OCI-M2 (cell line): Measurements from ENCODE around the gene TNRC6C.
"Not testable (repeated sequence)": the region's sequence is repeated elsewhere in the genome, so short reads cannot be mapped to it uniquely, and the experiment has no call there.

Experiments
- DNase-seq: peaks from one replicate; lab custom pipeline; 2025; ENCODE audit not compliant: unreplicated experiment; lab: John Stamatoyannopoulos, UW

Gene TNRC6C

DNA sequence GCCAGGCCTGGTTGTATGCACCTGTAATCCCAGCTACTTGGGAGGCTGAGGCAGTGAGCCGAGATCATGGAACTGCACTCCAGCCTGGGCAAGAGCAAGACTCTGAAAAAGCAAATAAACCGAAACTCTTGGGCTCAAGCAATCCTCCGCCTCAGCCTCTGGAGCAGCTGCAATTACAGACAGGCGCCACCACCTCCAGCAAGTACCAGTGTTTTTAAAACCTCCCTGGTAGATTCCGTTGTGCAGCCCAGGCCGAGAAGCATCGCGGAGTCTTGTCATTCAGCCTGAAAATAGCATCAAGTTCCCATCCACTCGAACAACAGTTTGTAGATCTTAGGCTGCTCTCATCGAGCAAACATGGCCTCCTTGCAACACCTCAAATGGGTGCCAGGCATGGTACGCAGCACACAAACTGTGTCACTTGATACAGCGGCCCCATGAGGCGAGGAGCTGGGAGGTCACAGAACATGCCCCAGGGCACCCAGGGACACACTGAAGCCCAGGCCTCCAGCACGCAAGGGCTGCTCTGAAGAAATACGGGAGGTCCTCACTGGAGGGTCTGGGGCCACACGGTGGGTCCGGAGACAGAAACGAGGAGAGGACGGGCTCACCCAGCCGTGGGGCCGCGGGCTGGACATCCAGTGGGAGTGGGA, 152.0 kb downstream of the TNRC6C start:
- no peak for DNase-seq

DNA sequence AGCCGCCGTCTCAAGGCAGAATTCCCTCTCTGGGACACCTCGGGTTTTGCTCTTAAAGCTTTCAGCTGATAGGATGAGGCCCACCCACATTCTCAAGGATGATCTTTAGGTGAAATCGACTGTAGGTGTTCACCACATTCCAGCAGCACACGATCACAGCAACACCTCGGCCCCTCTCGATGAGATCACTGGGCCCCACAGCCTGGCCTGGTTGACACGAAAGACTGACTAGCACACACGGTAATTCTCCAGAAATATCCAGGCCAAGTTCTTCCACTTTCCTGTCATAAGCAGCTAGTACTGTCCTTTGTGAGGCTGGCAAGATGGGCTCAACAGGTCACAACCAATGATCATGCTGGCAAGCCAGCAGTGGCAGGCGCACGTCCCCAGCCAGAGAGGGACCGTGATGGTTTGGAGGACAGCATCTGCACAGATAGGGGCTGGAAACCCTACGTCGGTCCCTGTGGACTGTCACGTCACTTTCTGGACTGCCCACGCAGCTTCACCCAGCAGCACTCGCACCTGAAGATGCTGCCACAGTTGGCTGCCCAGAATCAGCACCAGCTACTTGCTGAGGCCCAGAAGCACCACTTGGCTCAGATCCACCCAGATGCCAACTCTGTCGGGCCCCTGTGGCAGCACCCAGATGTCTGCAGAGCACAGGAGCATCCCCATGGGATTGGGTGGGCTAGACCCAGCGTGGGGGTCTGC, 152.7 kb downstream of the TNRC6C start:
- no peak for DNase-seq

DNA sequence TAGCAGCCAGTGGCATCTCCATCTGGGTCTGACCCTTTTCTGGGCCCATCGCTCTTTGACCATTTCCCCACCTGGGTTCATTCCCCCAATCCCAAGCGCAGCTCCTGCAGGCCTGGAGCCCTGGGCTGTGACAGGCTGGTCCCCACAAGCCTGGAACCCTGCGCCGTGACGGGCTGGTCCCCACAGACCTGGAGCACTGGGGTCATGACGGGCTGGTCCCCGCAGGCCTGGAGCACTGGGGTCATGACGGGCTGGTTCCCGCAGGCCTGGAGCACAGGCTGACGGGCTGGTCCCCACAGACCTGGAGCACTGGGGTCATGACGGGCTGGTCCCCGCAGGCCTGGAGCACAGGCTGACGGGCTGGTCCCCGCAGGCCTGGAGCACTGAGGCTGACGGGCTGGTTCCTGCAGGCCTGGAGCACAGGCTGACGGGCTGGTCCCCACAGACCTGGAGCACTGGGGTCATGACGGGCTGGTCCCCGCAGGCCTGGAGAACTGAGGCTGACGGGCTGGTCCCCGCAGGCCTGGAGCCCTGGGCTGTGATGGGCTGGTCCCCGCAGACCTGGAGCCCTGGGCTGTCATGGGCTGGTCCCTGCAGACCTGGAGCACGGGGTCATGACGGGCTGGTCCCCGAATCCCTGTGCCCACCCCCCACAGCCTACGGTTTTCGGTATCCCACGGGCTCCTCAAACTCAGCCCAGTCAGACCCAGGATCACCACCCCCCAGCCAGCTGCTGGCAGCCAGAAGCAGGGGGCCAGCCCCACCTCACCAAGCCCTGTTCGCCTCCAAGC, 153.4 kb downstream of the TNRC6C start:
- DNase-seq, result no peak

DNA sequence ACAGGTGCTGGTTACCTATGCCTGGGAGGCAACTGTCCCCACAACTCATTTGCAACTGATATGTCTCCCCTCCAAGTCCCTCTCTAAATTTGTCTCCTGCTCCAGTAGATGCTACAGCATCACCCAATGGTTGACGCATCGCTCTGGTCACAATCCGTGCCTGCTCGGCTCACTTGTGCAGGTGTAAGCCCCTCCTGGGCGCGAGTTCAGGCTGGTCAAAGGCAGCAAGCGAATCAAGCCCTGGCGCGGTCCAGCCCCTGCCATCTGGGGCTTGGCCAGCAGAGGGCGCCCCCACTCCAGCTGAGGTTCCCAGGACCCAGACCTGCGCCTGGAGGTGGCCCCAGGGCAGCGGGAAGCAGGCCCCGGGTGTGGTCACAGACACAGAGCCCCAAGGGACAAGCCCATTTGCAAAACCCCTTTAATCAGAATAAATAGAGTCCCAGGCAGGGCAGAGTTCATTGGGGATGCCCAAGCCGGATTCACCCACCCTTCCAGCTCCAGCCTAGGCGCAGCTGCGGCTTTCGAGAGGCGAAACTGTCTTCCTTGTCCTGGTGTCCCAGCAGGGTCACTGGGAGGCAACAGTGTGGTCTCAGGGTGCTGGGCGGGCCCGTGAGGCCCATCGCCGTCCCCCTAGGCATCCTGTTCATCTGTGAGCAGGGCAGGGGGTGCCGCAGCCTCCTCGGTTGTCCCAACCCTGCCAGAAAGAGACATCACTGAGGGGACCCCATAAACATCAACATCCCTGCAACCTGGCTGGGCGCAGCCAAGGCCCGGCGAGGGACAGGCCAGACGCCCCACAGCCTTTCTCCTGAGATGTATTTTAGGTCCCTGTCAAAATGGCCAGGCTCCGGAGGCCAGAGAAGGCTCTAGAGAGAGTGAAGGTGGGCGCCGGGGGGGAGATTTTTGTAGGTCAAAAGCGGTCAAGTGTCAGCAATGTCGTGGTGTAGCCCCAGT, 154.3 kb downstream of the TNRC6C start:
- DNase-seq, result no peak

DNA sequence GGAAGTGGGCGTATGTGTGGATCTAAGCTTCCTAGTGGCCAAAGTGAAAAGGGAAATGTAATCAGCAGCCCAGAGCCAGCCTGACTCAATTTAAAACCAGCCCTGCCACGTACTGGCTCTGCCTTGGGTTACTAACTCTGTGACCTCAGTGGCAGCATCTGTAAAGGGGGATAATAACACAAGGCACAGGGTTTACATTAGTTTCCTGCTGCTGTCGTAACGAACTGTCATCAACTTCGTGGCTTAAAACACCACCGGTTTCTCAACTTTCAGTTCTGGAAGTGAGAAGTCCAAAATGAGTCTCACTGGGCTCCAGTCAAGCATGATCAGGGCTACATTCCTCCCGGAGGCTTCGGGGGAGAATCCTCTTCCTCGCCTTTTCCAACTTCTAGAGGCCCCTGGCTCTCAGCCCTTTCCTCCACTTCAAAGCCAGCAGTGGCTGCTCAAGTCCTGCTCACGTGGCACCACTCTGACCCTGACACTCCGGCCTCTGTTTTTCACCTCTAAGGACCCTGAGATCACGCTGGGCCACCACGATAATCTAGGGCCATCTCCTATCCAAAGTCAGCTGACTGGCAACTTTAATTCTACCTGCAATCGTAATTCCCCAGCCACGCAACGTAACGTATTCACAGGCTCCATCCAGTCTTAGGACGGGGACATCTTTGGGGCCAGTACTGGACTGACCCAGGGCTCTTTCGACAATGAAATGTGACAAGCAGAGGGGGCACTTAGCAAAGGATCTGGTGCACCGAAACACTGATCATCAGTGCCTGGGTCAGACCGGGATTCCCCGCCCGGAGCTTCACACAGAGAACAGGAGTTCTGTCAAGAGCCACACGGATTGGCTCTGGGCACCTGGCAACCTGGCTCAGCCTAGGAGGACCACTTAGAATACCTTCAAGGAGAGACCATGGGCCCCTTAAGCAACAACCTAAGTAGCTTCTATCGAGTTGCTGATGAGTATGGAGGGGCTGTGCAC, 155.6 kb downstream of the TNRC6C start:
- DNase-seq, result no peak

DNA sequence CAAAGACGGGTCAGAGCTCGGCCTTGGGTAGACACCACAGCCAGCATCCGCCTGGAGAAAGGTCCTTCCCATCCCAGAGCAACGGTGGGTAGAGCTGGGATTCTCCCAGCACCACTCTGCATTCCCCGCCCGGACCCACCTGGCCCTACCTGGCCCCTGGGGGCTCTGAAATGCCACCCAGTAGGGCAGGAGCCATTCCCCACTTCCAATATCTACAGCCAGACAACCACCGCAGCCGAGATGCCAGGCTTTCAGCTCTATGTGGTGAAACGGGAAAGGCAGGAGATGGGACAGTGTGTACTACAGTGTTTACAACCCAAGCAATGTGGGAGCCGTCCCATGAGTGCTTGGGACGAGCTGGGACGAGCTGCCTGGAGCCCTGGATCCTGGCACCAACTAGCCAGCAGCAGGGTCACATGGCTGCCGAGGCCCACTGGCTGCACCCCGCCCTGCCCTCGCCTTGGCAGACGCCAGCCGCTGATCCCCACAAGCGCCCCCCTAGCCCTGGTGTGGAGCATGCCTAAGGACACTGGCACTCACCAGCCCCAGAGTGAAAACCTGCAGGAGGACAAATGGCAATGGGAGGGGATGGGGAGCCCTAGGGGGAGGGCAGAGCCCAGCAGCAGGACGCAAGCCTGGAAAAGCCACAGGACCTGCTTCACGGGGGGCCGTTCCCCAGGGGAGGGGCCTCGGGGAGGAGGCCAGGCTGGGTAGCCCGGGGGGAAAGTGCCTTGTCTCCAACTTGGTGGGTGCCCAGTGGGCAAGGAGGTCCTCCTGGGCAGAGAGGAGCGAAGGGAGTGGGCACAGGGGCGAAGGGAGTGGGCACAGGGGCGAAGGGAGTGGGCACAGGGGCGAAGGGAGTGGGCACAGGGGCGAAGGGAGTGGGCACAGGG, 156.6 kb downstream of the TNRC6C start:
- no peak for DNase-seq

DNA sequence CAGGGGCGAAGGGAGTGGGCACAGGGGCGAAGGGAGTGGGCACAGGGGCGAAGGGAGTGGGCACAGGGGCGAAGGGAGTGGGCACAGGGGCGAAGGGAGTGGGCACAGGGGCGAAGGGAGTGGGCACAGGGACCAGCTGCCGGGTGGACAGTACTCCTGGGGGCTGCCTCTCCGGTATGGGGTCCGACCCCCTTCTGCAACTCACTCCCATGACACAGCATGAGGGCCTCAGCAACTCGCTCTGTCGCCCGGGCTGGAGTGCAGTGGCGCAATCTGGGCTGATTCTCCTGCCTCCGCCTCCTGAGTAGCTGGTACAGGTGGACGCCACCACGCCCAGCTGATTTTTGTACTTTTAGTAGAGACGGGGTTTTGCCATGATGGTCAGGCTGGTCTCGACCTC, 157.3 kb downstream of the TNRC6C start:
- not testable (repeated sequence) for DNase-seq

DNA sequence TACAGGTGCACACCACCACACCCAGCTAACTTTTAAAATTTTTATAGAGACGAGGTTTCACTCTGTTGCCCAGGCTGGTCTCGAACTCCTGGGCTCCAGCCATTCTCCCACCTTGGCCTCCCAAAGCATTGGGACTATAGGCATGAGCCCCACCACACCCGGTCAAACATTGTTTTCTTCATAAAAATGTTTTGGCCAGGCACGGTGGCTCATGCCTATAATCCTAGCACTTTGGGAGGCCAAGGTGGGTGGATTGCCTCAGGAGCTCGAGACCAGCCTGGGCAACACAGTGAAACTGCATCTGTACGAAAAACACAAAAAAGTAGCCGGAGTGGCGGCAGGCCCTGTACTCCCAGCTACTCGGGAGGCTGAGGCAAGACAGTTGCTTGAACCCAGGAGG, 157.9 kb downstream of the TNRC6C start:
- DNase-seq, result no peak

DNA sequence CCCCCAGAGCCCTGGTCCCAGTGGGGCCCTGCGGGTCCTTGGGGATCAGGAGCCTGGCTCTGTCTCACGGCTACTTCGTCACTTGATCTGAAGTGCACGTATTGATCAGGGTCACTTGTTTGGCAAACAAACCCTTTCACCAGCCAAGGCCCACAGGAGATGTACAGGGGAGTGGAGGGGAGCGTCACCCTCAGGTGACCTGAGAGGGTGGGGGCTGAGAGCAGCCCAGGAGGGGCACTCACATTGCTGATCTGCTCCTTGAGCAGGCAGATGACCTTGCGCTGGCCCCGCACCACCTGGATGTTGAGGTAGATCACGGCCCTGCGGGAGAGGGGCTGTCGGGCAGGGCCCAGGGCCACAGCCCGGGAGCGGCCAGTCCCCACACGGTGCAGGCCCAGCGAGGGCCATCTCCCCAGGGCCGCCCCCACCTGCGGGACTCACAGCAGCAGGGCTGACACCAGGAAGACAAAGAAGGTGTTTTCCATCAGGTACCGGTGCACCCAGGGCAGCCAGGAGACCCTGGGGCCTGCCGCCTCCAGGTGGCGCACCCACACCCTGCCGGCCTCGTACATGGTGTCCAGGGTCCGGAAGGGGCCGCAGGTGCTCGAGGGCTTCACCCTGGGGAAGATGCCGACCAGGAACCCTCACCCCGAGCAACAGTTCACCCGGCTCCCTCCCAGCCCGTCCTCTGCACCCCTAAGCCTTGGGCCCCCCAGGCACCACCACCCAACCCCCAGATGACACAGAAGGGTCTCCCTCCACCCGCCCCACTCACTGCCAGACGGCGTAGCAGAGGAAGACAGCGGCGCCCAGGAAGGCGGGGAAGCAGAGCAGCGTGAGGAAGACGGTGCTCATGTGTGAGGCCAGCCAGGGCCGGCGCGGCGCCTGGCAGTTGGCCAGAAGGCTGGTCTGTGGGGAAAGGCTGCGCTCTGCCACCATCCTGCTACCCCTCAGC, 158.8 kb downstream of the TNRC6C start:
- DNase-seq, result no peak

DNA sequence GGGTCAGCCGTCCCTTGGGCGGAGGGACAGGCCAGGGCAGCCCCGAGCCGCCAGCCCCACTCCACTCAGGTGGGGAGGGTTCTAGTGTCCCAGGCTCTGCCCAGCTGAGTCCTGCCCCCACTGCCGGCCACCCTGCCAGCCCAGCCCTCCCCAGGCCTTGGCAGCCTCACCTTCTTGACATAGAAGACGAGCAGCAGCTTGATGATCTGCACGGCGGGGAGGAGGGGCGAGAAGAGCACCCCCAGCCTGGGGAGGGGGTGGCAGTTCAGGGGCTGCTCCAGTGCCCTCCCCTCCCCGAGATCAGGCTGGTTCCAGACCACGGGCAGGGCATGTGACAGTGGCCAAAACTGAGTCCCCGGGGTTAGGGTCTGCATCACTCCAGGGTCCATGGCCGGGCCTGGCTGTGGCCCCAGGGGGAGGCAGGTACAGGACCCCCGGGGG, 160.3 kb downstream of the TNRC6C start:
- no peak for DNase-seq

DNA sequence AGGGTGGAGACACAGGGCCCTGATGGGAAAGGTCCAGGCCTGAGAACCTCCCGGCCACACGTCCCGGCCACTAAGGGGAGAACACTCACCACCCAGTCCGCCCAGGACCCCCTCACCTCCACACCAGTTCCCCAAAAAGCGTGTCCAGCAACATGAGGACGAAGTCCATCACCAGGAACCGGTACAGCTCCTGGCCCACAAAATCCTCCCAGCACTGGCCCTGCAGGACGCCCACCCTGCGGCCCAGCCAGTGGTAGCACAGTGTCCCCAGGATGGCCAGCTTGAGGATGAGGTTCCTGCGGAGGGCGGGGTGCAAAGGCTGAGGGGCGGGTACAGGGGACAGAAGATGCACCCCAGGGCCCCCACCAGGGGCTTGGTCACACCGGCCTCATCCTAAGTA, 162.0 kb downstream of the TNRC6C start:
- DNase-seq, result no peak

DNA sequence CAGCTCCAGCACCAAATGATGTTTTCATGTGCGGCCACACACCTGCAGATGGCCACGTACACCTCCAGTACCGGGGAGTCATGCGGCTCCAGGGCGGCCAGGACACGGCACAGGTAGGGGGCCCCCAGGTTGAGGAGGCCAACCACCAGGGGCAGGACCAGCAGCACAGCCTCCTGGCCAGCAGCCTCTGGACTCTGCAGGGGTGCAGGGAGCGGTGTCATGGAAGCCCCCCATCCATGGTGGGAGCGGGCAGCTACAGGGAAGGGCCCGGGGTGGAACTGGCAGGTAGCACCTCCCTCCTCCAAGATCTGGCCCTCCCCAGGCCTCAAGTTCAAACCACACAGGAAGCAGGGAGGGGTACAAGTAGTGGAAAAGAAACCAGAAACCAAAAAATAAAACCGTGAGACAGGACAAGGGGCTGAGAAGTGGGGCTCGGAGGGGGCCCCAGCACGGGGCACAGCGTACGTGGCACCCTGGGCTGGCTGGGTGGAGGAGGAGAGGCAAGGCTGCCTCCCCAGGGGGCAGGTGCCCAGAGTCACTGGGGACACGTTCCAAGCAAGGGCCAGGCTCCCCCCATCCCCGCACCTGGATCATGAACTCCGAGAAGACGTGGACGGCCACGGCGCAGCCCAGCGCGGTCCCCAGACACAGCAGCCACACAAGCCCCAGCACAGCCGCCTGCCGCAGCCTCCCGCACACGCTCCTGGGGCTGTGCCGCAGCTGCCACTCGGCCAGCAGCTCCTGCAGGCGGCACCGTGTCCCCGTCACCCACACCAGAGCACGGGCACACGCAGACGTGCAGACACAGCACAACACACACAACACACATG, 162.7 kb downstream of the TNRC6C start:
- DNase-seq, result no peak

DNA sequence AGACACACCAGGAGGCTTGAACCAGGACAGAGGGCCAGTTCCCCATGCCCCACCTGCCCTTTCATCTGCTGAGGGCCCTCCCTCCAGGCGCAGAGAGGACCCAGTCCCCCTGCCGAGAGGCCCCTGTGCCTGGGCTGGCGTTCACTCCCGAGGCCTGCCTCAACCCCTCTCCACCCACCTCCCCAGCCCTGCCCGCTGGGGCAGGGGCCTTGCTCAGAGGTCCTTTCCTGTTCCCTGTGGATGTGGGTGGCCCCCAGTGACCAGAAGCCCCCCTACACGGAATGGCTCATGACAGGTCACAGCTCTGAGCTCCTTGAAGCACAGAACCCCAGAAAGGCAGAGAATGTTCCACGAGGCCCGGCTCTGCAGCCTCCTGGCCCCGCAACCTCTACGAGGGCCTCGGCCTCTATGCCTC, 163.3 kb downstream of the TNRC6C start:
- no peak for DNase-seq

DNA sequence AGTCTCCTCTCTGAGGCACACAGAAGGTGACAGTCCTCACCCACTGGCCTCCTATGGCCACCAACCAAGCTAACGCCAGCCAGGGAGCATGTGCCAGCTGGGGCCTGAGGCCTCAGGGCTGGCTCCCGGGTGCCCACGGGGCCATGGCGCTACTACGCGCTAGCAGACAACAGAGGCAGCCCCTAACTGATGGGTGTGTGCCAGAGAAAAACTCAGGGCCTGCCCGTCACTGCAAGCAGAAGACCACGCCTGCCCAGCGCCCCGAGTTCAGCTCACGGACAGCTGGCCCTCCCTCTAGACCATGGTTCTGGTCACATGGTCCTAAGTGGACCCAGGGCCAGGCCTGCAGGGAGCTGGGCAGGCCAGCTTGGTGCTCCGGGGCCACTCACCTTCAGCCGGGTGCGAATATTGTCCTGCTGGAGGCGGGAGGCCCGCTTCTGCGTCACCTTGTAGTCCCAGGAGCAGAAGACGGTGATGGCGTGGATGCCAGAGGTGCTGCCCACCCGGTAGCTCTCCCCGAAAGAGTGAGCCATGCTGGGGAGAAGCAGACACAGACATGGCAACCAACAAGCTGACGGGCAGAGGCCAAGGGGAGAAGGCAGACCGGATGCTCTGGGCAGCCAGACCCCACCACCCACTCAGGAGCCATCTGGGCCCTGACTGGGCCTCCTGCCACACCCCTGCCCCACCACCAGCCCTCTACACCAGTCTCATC, 163.9 kb downstream of the TNRC6C start:
- DNase-seq, result no peak

DNA sequence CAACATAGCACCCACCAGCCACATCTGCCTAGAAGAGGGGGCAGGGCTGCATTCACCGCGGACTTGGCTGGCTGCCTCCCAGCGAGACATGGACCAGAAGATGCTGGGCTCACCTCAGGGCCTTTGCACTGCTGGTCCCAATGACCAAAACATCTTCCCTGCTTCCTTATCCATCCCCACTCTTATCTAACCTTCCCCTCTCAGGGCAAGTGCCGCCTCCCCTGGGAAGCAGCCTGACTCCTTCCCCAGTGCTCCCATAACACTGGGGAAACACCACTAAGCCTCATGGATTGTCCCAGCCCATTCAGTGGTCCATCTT, 164.4 kb downstream of the TNRC6C start:
- no peak for DNase-seq

DNA sequence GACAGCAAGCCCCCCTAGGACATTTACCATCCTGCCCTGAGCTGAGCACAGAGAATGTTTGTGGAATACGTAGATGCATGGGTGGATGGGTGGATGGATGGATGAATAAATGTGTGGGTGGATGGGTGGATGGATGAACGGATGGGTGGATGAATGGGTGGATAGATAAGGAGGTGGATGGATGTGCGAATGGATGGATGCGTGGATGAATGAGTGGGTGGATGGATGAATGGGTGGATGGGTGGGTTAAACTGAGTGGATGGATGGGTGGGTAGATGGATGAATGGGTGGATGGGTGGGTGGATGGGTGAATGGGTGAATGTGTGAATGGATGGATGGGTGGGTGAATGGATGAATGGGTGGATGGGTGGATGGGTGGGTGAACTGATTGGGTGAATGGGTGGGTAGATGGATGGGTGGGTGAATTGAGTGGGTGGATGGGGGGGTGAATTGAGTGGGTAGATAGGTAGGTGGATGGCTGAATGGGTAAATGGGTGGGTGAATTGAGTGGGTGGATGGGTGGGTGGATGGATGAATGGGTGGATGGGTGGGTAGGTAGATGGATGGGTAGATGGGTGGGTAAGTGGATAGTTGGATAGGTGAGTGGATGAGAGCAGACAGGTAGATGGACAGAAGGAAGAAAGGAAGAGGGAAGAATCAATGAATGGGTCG, 164.9 kb downstream of the TNRC6C start:
- no peak for DNase-seq
